WI38 (cell line): Measurements from ENCODE around the gene NGEF.

Experiments
- H3K4me3 ChIP-seq: 2 replicates; pipeline ENCODE4 v1.5.1; 2011; ENCODE audit warnings: low read depth, mild to moderate bottlenecking, control low read depth, low read length
- CTCF ChIP-seq: IDR thresholded peaks from 2 replicates; pipeline ENCODE4 v1.5.1; 2012; ENCODE audit warnings: low read depth, mild to moderate bottlenecking, control low read depth, low read length

The NGEF gene

GRCh38 chr2:232885264-232885961 is 127.6 kb downstream of the NGEF start:
- no peak overlapping the region for H3K4me3 ChIP-seq
- no peak for TF ChIP-seq CTCF

- no peak for TF ChIP-seq CTCF
- H3K4me3 ChIP-seq = no peak overlapping the region
These were observed 128.3 kb downstream of the NGEF start for GRCh38 chr2:232884549-232885263.

GRCh38 chr2:232884001-232884421 is 129.0 kb downstream of the NGEF start:
- H3K4me3 ChIP-seq = no peak overlapping the region
- no peak for TF ChIP-seq CTCF

GRCh38 chr2:232883116-232883721 is 129.8 kb downstream of the NGEF start:
- no peak overlapping the region for H3K4me3 ChIP-seq
- no peak for TF ChIP-seq CTCF

- H3K4me3 ChIP-seq = no peak overlapping the region
- no peak for TF ChIP-seq CTCF
These were observed 130.4 kb downstream of the NGEF start for GRCh38 chr2:232882505-232883115.

- TF ChIP-seq CTCF = no peak
- H3K4me3 ChIP-seq = no peak overlapping the region
These were observed 131.0 kb downstream of the NGEF start for GRCh38 chr2:232882085-232882484.
